Hepatocyte (in vitro differentiated cells): Measurements from ENCODE around the gene PPP3CA. TPM values are rescaled to one million over a fixed set of nuclear protein-coding genes. Genes with fewer than 3 reads are reported as not detected.
A peak's percentile ranks its signal among the peaks of the same experiment; 100 is the strongest.

Experiments
- DNase-seq: peaks from one replicate; pipeline ENCODE4 v3.0.0-alpha.2; 2016; ENCODE audit warnings: low spot score
- H2AFZ ChIP-seq: fragments of 200-600 bp; sonication (generic); 2 replicates; pipeline ENCODE4 v1.6.0; 2016; ENCODE audit warnings: antibody characterized with exemption, mild to moderate bottlenecking
- H3K27ac ChIP-seq: fragments of 200-600 bp; sonication (generic); 2 replicates; pipeline ENCODE4 v1.5.1; 2016; ENCODE audit warnings: mild to moderate bottlenecking
- H3K27me3 ChIP-seq: fragments of 200-600 bp; sonication (generic); 2 replicates; pipeline ENCODE4 v1.6.1; 2016
- H3K36me3 ChIP-seq: fragments of 200-600 bp; sonication (generic); replicated peaks from 2 replicates; pipeline ENCODE4 v1.5.1; 2016; ENCODE audit warnings: low read depth; ENCODE audit not compliant: insufficient read depth
- H3K4me1 ChIP-seq: fragments of 200-600 bp; sonication (generic); 2 replicates; pipeline ENCODE4 v1.5.1; 2016; ENCODE audit warnings: mild to moderate bottlenecking, moderate library complexity; ENCODE audit not compliant: insufficient read depth
- H3K4me2 ChIP-seq: fragments of 200-600 bp; sonication (generic); 2 replicates; pipeline ENCODE4 v1.6.0; 2016
- H3K4me3 ChIP-seq: fragments of 200-600 bp; sonication (generic); 2 replicates; pipeline ENCODE4 v1.5.1; 2016; ENCODE audit warnings: mild to moderate bottlenecking
- H3K79me2 ChIP-seq: fragments of 200-600 bp; sonication (generic); 2 replicates; pipeline ENCODE4 v1.6.0; 2017; ENCODE audit warnings: mild to moderate bottlenecking
- H3K9me2 ChIP-seq: fragments of 200-600 bp; sonication (generic); replicated peaks from 2 replicates; pipeline ENCODE4 v1.6.0; 2017; ENCODE audit warnings: mild to moderate bottlenecking; ENCODE audit not compliant: insufficient read depth
- H3K9me3 ChIP-seq: fragments of 200-600 bp; sonication (generic); 2 replicates; pipeline ENCODE4 v1.5.1; 2016; ENCODE audit warnings: low read depth, mild to moderate bottlenecking
- H4K20me1 ChIP-seq: fragments of 200-600 bp; sonication (generic); 2 replicates; pipeline ENCODE4 v1.6.0; 2016; ENCODE audit warnings: mild to moderate bottlenecking; ENCODE audit not compliant: insufficient read depth, poor library complexity, severe bottlenecking
- CTCF ChIP-seq: fragments of 200-600 bp; sonication (generic); IDR thresholded peaks from 2 replicates; pipeline ENCODE4 v1.5.1; 2016; ENCODE audit warnings: antibody characterized with exemption, mild to moderate bottlenecking; ENCODE audit not compliant: poor library complexity
- EZH2 ChIP-seq: fragments of 200-600 bp; sonication (generic); IDR thresholded peaks from 2 replicates; pipeline ENCODE4 v1.6.1; 2016; ENCODE audit warnings: antibody characterized with exemption, mild to moderate bottlenecking, borderline replicate concordance
- EZH2phosphoT487 ChIP-seq: fragments of 200-600 bp; sonication (generic); IDR thresholded peaks from one replicate; pipeline ENCODE4 v1.6.1; 2018; ENCODE audit warnings: antibody characterized with exemption, mild to moderate bottlenecking, low read depth, moderate library complexity; ENCODE audit not compliant: unreplicated experiment, severe bottlenecking
- WGBS: methylation state at CpG from one replicate; pipeline ENCODE4 v1.1.6; 2016; ENCODE audit warnings: low lambda C conversion rate; ENCODE audit errors: missing lambda C conversion rate; 5-methylcytosine and 5-hydroxymethylcytosine counted together
- polyA plus RNA-seq: library from polyadenylated mRNA; unstranded; fragments of >200 nt; fragmentation: Nextera tagmentation; extraction: Ambion mirVana; gene quantifications from 2 replicates; pipeline ENCODE4 v1.2.1, GENCODE V29; 2016
- total RNA-seq: library from RNA; depleted of rRNA; stranded (reverse); fragments of >200 nt; gene quantifications from 2 replicates; pipeline ENCODE4 v1.2.3, GENCODE V29; 2014

Gene PPP3CA
- total and polyA plus RNA-seq, 2 experiments from 2014 or later: 12.9 to 49.5 TPM

DNA sequence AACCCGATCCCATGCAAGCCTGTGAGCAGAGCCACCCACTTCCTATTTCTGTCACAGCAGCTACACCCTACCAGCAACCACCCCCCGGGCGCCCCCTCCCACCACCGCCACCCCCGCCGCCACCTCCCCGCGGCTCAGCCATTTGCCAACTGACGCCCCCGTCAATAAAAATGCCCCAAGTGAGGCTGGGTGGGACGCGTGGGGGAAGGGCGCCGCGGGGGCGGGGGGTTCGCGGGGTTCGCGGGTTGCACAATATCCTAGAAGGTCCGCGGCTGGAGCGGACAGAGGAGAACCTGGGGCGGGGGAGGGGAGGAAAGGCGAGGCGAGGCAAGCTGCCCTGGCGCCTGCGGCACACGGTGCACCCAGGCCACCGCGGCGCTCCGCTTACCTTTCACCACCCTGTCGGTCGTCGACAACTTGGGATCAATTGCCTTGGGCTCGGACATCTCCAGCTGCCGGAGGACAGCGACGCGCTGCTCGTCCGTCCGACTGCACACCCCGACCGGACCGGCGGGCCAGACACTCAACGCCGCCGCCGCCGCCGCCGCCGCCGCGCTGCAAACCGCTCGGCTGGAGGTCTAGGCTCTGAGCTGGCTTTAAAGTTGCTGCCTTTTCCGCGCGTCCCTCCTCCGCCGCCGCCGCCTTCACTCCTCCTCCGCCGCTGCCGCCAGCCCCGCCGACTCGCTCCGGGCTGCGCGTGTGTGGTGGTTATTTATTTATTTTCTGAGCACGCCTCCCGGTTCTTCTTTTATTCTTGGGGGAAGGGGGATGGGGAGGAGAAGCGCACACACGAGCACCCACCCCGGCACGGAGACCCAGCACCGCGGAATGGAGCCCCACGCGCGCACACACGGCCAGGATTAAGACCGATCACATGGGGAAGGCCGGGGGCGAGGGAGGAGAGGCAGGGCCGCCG lies 717 bp downstream of the PPP3CA start:
- peak overlapping the region; percentile 90 for H3K4me3 ChIP-seq
- no peaks in the 10 kb centered on the region for H3K9me2 ChIP-seq
- no peaks in the 10 kb centered on the region for H3K36me3 ChIP-seq
- H3K27ac ChIP-seq: peak overlapping the region; percentile 92
- peak overlapping the region; percentile 63 for H2AFZ ChIP-seq
- no peaks in the 10 kb centered on the region for H3K9me3 ChIP-seq
- H3K79me2 ChIP-seq: peaks cover 46% of the 10 kb centered on the region
- whole genome bisulfite sequencing: 1% methylated on average over 48 of the region's 93 CpGs
- TF ChIP-seq CTCF (no peak), EZH2 (no peak), EZH2phosphoT487 (no peak)
- DNase-seq: peak; percentile 77
- peaks cover 33% of the 10 kb centered on the region for H4K20me1 ChIP-seq
- peak overlapping the region; percentile 87 for H3K4me2 ChIP-seq
- peaks cover 11% of the 10 kb centered on the region for H3K4me1 ChIP-seq
- no peaks in the 10 kb centered on the region for H3K27me3 ChIP-seq

DNA sequence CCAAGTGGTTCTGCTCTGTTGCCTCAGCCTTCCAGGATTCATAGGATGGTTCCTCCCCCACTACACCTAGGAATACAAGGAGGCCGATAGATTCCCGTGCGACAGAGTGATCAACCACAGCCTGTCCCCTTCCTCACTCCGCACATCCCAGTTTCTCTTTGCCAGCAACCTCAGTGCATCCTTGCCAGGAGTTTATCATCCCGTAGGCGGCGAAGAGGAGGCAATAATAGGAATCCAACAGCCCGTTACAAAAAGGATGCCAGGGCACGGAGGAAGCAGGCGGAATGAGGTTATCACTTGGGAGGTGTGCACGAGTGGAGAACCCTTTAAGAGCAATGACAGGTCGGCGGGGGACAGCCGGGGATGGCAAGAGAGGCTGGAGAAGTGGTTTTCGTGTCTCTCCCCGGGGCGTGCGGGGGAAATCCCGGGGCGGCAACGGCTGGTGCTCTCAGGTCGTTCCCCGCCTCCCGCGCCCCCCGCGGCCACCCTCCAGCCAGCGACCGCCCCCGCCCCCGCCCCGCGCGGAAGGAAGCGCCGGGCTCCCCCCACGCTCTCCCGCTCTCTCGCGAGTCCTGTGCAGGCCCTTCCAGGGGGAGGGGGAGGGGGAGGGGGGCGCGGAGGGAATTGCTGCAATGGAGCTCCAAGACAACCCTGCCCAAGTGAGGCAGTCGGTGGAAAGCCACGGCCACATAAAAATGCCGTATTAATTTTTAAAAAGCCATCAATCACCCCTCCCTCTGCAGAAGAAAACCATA lies 1.6 kb downstream of the PPP3CA start:
- Histone ChIP-seq H3K4me2 (peak overlapping the region; percentile 87), H3K27me3 (no peaks in the 10 kb centered on the region), H3K9me2 (no peaks in the 10 kb centered on the region), H3K36me3 (no peaks in the 10 kb centered on the region), H3K9me3 (no peaks in the 10 kb centered on the region), H3K27ac (peak overlapping the region; percentile 92), H4K20me1 (peaks cover 35% of the 10 kb centered on the region), H3K4me3 (peak overlapping the region; percentile 90), H2AFZ (peak overlapping the region; percentile 63), H3K4me1 (peaks cover 11% of the 10 kb centered on the region), H3K79me2 (peaks cover 54% of the 10 kb centered on the region)
- peak; percentile 76 for DNase-seq
- 1% methylated on average over 16 of the region's 45 CpGs for WGBS
- TF ChIP-seq CTCF: no peak
- no peak for TF ChIP-seq EZH2phosphoT487
- TF ChIP-seq EZH2: no peak

DNA sequence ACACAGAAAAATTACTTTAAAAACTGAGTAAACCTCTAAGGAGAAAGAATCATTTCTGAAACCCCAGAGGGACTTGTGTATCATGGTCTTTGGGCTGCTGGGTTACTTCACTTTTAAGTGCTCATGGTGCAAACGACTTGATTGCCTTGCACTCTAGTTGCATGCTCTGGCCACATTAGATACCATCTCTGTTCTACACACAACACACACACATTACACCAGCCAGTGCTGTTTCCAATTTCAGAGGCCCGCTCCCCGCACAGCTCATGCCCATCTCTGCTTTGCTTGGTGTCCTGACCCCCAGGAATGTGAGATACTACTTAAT lies 2.1 kb downstream of the PPP3CA start:
- peak overlapping the region; percentile 63 for H2AFZ ChIP-seq
- no peak for TF ChIP-seq CTCF
- no peak for TF ChIP-seq EZH2
- TF ChIP-seq EZH2phosphoT487: no peak
- H4K20me1 ChIP-seq: peaks cover 38% of the 10 kb centered on the region

More for the DNA sequence above, 2.1 kb downstream of the PPP3CA start:
- H3K4me3 ChIP-seq: peak overlapping the region; percentile 90
- H3K4me2 ChIP-seq: peak overlapping the region; percentile 87
- WGBS: 34% methylated on average over 3 of the region's 3 CpGs
- H3K27ac ChIP-seq: peak overlapping the region; percentile 92
- no peak for DNase-seq
- peaks cover 11% of the 10 kb centered on the region for H3K4me1 ChIP-seq
- H3K27me3 ChIP-seq: no peaks in the 10 kb centered on the region
- no peaks in the 10 kb centered on the region for H3K36me3 ChIP-seq
- peaks cover 60% of the 10 kb centered on the region for H3K79me2 ChIP-seq
- no peaks in the 10 kb centered on the region for H3K9me3 ChIP-seq
- H3K9me2 ChIP-seq: no peaks in the 10 kb centered on the region
